Breast epithelium (tissue), 3 donors: ENCODE measurements around the gene PCNX2.

ENCODE experiments used
- CTCF ChIP-seq, 3 donors: fragments of 450-650 bp; IDR thresholded peaks; one replicate each; pipeline ENCODE4 v1.5.1; 2016 to 2017; ENCODE audit warnings: antibody characterized with exemption in 3 of 3, mild to moderate bottlenecking in 3 of 3, moderate library complexity in 3 of 3
- POLR2A ChIP-seq: fragments of 450-650 bp; IDR thresholded peaks from one replicate; pipeline ENCODE4 v1.6.1; 2016; ENCODE audit warnings: antibody characterized with exemption, mild to moderate bottlenecking, moderate library complexity
- POLR2AphosphoS5 ChIP-seq, 3 donors: sonication (generic); formaldehyde crosslinking; IDR thresholded peaks; one replicate each; pipeline ENCODE4 v1.6.1; 2017; ENCODE audit warnings: antibody characterized with exemption in 3 of 3

GRCh38 chr1:233252441-233252840 is 43.1 kb downstream of the PCNX2 start:
- TF ChIP-seq CTCF (IDR thresholded peaks at IDR 0.05) (no peak), POLR2A (no peak), POLR2AphosphoS5 (IDR thresholded peaks at IDR 0.05) (no peak)
